Measurements from ENCODE around the gene DRC1.

Gene DRC1

GRCh38 chr2:26449278-26450030 lies 47.7 kb downstream of the DRC1 start:
- no peak for DNase-seq

DNA sequence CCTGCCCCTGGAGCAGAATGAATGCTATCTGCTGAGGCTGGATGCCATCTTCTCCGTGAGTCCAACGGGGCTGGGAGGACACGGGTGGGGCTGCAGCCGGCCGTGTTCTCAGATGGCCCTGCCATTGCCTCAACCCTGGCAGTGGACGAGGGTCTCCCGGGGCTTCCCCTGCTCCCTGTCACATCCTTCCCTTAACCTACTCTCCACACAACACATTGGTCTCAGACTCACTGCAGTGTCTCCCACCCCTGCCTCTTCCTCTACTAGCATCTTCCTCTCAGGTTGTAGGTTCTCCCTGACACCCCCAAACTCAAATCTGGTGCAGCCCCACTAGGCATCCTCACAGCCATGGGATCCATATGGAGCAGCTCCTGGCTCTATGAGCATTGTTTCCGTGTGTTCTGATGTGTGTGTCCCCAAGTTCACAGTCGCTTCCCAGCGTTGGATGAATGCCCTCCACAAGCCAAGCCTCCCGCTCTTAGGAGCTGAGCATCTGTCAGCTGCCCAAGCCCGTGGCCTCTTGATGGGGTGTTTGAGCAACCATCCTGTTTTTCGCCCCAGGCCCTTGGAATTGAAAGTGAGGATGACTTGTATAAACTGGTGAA lies 48.4 kb downstream of the DRC1 start:
- no peak for DNase-seq

- no peak for DNase-seq
Measured at GRCh38 chr2:26451700-26452099, 50.0 kb downstream of the DRC1 start.

GRCh38 chr2:26453421-26454329 lies 52.0 kb downstream of the DRC1 start:
- no peak for DNase-seq

- DNase-seq, result no peak
Measured at GRCh38 chr2:26454561-26455001, 52.9 kb downstream of the DRC1 start.

DNA sequence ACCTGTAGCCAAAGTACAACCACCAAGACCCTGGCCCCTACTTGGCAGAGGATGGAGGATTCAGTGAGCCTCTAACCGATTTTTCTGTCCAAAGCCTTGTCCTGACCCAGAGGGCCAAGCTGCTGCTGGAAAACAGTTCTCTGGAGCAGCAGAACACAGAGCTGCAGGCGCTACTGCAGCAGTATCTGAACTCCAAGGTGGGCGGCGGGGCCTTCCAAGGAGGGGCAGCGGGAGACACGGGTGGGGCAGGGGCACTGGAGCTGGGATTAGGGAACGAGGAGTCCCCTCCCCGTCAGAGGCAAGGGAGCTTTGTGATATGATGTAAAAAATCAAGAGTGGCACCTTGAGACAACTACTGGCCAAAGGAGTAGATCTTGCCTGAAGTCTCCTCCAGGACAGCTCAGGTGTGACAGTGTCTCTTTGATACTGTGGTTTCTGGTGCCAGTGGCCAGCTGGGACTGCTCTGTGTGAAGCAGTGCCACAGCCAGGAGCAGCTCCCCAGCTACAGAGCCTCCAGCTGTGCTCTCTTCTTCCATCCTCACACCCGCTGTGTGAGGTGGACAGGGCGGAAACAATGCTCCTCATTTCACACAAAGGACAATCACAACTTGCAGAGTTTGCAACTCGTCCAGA lies 53.4 kb downstream of the DRC1 start:
- no peak for DNase-seq

DNA sequence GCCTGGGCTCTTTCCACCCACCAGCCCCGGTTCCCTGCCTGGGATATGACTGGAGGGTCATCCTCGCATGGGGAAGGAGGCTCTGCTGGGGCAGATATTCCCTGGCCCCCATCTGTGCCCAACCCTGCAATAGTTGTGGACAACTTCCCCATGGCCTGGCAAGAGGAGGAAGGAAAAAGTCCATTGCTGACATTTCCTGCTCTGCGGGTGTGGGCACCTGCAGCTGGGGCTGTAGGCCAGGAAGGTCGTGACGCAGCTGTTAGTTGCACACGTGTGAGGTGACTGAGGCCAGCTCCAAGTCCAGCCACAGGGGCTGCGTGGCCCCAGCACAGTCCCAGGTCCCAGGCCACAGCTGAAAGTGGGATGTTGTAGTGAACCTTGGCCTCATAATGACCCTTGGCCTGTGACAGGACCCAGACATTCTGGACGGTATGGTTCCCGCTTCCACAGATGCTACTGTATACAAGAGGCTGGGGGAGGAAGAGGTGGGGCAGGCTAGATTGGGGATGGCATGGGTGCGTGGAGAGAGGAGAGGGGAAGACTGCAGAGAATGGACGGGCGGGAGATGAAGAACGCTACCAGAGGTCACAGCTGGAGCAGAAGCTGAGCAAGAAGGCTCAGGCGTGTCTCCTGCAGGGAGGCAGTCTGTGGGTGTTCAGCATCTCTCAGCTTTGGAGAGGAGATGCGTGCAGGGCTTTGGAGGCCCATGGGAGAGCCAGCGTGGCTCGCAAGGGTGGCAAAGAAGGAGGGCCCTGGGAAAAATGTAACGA lies 54.1 kb downstream of the DRC1 start:
- no peak for DNase-seq

- no peak for DNase-seq
Measured at GRCh38 chr2:26456440-26457250, 54.9 kb downstream of the DRC1 start.

GRCh38 chr2:26457251-26457666 lies 55.5 kb downstream of the DRC1 start:
- no peak for DNase-seq

DNA sequence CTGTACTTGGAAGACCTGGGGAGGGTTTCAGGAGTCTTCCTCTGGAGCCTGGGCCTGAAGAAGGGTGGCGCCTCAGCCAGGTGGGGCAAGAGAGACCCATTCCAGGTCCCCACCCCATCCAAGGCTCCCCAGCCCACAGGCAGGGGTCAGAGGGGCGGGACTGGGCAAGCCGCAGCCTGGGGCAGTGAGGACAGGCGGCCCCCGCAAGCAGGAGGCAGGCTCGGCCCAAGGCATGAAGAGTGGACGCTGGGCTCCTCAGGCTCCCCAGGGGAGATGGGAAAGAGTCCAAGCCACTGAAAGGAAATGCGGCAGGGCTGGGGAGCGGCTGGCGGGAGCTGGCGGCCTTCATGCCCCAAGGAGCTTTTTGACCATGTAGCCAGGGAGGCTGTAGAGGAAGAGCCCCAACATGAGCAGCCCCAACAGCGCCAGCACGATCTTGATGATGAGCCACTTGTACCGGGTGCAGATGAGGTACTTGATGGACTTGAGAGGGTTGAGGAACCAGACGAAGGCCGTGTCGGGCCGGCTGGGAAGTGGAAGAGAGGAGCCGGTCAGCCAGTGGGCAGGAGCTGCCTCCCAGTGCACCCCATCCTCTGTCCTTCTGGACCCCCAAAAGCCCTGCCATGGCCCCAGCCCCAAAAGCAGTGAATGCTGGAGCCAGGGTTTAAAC lies 56.1 kb downstream of the DRC1 start:
- no peak for DNase-seq

DNA sequence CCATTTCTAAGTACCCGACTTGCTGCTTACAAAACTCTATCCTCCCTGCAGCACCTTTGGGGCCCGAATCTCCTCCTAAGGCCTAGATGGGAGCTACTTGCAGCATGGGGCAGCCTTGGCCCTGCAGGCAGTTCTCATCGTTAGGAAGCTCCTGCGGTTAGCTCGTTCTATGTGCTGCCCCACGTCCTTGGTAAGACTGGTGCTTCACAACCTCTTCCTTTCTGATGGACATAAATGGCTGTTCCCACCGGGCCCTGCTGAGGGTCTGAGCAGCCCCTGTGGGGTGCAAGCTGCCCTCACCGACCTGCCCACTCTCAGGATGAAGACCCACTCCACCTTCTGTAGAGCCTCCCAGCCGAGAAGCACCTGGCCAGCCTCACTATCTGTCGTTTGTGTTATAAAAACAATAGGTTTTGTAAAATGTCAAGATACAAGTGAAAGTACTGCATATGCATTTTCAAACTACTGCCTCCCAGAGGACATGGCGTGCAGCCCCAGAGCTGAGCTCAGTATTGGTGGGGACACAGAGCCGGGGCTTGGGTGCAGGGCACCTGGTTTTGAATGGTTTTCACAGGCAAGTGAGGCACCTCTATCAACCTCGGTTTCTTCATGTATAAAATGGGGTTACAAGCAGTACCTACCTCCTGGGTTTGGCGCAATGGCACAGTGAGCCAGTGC lies 56.8 kb downstream of the DRC1 start:
- no peak for DNase-seq

DNA sequence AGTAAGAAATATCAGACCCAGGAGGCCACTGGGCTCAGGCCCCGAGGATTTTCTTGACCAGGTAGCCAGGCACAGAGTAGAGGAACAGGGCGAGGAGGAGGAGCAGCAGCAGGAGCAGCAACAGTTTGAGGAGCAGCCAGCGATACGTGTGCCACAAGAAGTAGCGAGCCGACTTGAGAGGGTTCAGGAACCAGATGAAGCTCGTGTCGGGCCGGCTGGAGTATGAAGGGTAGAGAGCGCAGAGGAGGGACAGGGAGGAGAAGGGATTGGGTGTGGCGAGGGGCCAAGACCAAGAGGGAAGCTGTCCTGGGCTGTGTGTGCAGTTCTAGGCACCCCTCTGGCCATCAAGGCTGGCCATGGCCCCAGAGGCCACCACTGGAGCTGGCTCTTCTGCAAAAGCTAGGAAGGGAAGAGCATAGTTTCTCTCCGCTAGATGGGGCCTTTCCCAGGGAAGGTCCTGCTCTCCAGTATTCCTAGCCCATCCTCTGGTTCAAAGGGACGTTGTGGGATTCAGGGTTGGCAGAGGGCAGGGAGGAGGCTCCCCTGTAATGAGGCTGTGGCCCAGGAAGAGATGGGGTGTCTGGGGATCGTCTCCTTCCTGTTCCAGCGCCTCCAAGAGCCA lies 58.4 kb downstream of the DRC1 start:
- no peak for DNase-seq

GRCh38 chr2:26460613-26461031 lies 58.9 kb downstream of the DRC1 start:
- no peak for DNase-seq

DNA sequence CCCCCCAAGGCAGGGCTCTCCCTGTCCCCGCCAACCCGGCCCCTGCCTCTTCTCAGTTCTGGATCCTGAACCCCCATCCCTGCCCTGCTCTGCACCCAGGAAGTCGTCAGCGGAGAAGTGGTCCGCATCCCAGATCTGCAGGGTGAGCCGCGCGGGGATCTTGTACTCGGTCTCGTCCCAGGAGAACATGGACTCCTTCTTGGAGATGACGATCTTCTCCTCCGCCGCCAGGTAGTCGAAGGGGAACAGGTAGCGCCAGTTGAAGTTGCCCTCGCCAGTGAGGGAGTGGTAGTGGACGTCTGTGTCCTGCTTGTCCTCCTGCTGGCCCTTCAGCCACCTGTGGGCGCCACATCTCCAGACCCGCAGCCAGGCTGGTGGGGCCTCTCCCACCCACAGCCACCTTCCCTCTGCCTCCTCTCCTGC lies 59.9 kb downstream of the DRC1 start:
- no peak for DNase-seq

GRCh38 chr2:26462100-26462499 lies 60.4 kb downstream of the DRC1 start:
- no peak for DNase-seq

DNA sequence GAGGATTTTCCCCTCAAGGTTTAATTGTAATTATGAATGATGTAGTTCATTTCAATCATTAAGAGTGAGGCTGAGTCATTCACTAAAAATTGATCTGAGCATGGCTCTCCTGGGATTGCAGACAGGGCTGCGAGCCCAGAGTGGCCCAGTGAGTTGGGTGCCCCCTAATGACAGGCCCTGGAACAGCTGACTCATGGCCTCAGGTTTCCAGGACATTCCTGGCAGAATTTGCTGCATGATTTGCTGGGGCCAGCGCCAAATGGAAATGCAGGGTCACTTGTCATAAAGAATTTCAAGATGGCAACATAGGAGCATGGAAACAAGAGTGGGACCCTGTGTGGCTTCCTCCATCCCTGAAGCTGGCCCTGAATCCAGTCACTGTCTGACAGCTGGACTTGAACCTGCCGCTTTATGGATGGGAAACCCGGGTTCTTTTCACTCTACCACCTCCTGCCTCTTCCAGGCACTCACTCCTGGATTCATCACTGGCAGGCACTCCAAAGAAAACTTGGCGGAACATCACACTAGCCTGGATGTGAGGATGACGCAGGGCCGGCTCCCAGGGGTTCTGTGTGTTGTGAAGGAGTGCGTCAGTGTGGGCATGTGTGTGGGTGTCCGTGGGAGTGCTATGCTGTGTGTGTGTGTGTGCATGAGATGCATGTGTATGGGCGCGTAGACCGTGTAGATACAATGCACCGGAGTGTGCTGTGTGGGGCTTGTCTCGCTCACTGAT lies 61.0 kb downstream of the DRC1 start:
- no peak for DNase-seq

DNA sequence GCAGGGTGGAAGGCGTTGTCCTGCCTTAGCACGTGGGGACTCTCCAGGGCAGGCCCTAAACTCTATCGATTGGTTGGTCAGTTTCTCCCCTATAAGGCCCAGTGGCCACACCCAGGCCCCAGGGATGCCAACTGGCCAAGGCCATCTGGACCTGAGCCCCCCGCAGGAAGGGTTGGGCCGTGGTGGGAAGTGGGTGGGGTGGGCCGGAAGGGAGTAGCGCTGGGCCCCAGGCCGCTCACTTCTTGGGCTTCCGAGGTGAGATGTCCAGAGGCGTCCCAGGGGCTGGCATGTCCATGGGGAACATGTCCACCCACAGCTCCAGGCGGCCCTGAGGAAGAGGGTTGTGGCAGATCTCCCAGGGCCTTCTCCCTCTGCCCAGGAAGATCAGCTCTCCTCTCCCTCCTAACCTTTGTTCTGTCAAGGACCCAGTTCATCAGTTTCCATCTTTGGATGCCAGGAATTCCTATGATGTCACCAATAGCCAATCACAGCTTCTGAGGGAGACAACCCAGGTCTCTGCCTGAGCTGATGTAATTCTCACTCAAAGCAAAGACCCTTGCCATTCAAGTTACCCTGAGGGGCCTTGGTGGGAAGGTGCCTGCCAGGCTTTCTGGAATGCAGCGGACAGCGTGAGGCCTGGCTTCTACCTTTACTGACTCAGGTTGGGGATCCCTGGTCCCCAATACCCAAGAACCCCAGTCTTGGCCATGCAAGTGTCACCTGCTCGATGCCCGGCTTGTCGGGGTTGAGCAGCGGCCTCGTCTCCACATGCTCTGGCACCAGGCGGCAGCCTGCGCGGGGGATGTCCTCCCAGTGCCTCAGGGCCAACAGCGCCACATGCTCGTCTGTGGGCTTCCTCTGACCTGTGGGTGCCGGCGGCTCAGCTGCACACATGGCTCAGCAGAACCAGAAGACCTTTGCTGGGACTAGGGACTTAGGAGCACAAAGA lies 61.8 kb downstream of the DRC1 start:
- DNase-seq, result no peak
